ENCODE results near the gene DCAF16. TPM values are rescaled to one million over a fixed set of nuclear protein-coding genes. Genes with fewer than 3 reads are reported as not detected.
A peak's percentile ranks its signal among the peaks of the same experiment; 100 is the strongest.
"Not testable (repeated sequence)": the region's sequence is repeated elsewhere in the genome, so short reads cannot be mapped to it uniquely, and the experiment has no call there.

The DCAF16 gene
- 10 to 100 TPM; 31.5 to 45.1 (median 33.9) TPM for total RNA-seq

DNA sequence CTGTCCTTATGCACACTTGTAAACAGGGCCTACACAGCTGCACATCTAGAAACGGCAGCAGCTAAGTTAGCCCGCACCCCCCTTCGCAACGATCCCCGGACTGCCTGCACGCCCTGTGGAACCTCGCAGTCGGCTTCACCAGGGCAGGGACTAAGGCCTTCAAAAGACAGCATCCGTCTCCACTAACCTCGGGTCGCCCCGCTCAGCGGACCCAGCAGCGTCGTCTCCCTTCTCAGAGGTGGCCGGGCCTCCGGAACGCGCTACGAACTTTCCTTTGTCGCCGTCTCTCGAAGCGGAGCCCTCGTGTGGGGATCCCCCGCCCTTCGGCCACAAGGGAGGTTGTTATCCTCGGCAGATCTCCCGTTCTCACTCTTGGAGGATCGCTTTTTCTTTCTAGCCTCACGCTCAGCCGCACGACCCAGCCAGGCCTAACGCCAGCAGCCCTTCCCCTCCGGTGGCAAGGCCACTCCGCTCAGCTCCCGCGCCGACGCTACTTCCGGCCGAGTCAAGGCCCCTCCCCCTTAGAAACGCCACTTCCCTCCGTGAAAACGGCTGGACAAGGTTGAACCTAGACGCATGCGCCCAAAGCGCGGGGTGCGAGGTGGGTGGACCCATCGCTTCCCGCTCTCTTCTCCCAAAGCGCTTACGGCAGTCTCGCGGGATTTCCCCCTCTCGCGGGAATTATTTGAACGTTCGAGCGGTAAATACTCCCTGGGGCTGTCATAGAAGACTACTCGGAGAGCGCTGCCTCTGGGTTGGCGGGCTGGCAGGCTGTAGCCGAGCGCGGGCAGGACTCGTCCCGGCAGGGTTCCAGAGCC lies at the start of gene DCAF16, which contains the start of gene NCAPG:
Gene DCAF16, minus strand, starts transcription at position 498 of the 818 bp plus-strand sequence. CDS start 6,616 bp downstream, outside the sequence.
Gene NCAPG, plus strand, starts transcription at position 720 of the 818 bp plus-strand sequence. CDS start 99 bp downstream, outside the sequence.
- under 1% methylated on average over 52 of the region's 69 CpGs for WGBS

DNA sequence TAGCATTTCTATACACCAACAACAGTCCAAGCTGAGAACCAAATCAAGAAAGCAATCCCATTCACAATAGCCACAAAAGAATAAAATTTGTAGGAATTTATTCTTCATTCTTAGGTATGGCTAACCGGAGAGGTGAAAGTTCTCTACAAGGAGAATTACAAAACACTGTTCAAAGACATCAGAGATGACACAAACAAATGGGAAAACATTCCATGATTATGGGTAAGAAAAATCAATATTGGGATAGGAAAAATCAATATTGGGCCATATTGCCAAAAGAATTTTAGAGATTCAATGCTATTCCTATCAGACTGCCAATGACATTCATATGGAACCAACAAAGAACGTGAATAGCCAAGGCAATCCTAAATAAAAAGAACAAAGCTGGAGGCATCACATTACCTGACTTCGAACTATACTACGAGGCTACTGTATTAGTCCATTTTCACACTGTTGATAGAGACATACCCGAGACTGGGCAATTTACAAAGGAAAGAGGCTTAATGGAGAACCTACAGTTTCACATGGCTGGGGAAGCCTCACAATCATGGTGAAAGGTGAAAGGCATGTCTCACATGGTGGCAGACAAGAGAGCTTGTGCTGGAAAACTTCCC lies 49.3 kb upstream of the DCAF16 start:
- 92% methylated on average over 5 of the region's 5 CpGs for WGBS
- TF ChIP-seq POLR2AphosphoS5 (IDR thresholded peaks at IDR 0.05) (no peak), POLR2A (IDR thresholded peaks at IDR 0.05) (no peak), EP300 (IDR thresholded peaks at IDR 0.05) (no peak), CTCF (IDR thresholded peaks at IDR 0.05) (no peak)
- Histone ChIP-seq H3K4me1 (no peaks in the 10 kb centered on the region), H3K27ac (no peak overlapping the region), H3K27me3 (no peaks in the 10 kb centered on the region), H3K36me3 (no peaks in the 10 kb centered on the region), H3K4me3 (no peak overlapping the region), H3K9me3 (peaks cover 11% of the 10 kb centered on the region)
- DNase-seq (ENCODE audit: low spot score in 2 of 2): no peak

More for the DNA sequence above, at the start of gene DCAF16, which contains the start of gene NCAPG:
- TF ChIP-seq EP300 (IDR thresholded peaks at IDR 0.05) (no peak), POLR2AphosphoS5 (IDR thresholded peaks at IDR 0.05) (peak in 2 of 3 donors; percentile 82 to 91), POLR2A (IDR thresholded peaks at IDR 0.05) (peak; percentile 76 to 86)
- H3K9me3 ChIP-seq: no peaks in the 10 kb centered on the region
- peaks cover 51% of the 10 kb centered on the region for H3K4me1 ChIP-seq
- peak; percentile 99 to 100 for DNase-seq (ENCODE audit: low spot score in 2 of 2)
- H3K4me3 ChIP-seq: peak within 1 kb of the TSS; percentile 91
- H3K36me3 ChIP-seq: no peaks in the 10 kb centered on the region
- no peaks in the 10 kb centered on the region for H3K27me3 ChIP-seq
- H3K27ac ChIP-seq: peak within 1 kb of the TSS; percentile 94

- 92% methylated on average over 3 of the region's 3 CpGs for WGBS
- H3K36me3 ChIP-seq: no peaks in the 10 kb centered on the region
- no peak for DNase-seq (ENCODE audit: low spot score in 2 of 2)
- no peak overlapping the region for H3K4me3 ChIP-seq
- no peaks in the 10 kb centered on the region for H3K27me3 ChIP-seq
- no peak overlapping the region for H3K27ac ChIP-seq
- no peaks in the 10 kb centered on the region for H3K9me3 ChIP-seq
- H3K4me1 ChIP-seq: no peaks in the 10 kb centered on the region
- no peak for TF ChIP-seq POLR2A (IDR thresholded peaks at IDR 0.05)
- TF ChIP-seq POLR2AphosphoS5 (IDR thresholded peaks at IDR 0.05): no peak
- TF ChIP-seq CTCF (IDR thresholded peaks at IDR 0.05): no peak
- TF ChIP-seq EP300 (IDR thresholded peaks at IDR 0.05): no peak
Measured at GRCh38 chr4:17854036-17854435, 43.5 kb upstream of the DCAF16 start.

GRCh38 chr4:17851959-17852358 lies 41.4 kb upstream of the DCAF16 start:
- Histone ChIP-seq H3K4me1 (no peaks in the 10 kb centered on the region), H3K9me3 (no peaks in the 10 kb centered on the region), H3K36me3 (no peaks in the 10 kb centered on the region), H3K4me3 (no peak overlapping the region), H3K27ac (no peak overlapping the region), H3K27me3 (no peaks in the 10 kb centered on the region)
- TF ChIP-seq POLR2A (IDR thresholded peaks at IDR 0.05) (no peak), POLR2AphosphoS5 (IDR thresholded peaks at IDR 0.05) (no peak), EP300 (IDR thresholded peaks at IDR 0.05) (no peak), CTCF (IDR thresholded peaks at IDR 0.05) (no peak)
- no peak for DNase-seq (ENCODE audit: low spot score in 2 of 2)

DNA sequence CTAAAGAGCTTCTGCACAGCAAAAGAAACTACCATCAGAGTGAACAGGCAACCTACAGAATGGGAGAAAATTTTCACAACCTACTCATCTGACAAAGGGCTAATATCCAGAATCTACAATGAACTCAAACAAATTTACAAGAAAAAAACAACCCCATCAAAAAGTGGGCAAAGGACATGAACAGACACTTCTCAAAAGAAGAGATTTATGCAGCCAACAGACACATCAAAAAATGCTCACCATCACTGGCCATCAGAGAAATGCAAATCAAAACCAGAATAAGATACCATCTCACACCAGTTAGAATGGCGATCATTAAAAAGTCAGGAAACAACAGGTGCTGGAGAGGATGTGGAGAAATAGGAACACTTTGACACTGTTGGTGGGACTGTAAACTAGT lies 39.7 kb upstream of the DCAF16 start:
- H3K4me1 ChIP-seq; H3K27me3 ChIP-seq; H3K4me3 ChIP-seq; DNase-seq (ENCODE audit: low spot score in 2 of 2); H3K9me3 ChIP-seq; H3K27ac ChIP-seq; H3K36me3 ChIP-seq: not testable (repeated sequence)
- WGBS: 75% methylated on average over 1 of the region's 1 CpG

DNA sequence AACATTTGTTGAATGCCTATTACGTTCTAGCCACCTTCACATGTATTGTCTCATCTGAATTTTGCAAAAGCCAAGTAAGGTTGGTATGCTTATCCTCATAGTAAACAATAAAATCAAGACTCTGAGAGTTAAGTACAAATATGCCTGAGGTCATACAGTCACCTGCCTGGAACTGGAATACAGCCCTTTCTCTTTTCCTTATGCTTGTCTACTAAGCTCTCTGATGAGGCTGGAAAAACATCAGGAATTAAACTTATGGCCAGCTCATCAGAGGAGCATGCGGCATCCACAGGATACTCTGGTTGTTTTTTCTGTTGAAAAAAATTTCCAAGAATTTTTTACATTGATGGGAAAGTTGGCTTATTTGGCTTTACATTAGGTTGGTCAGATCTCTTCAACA lies 35.7 kb upstream of the DCAF16 start:
- no peaks in the 10 kb centered on the region for H3K27me3 ChIP-seq
- WGBS: 81% methylated on average over 2 of the region's 2 CpGs
- H3K9me3 ChIP-seq: no peaks in the 10 kb centered on the region
- H3K36me3 ChIP-seq: no peaks in the 10 kb centered on the region
- TF ChIP-seq POLR2AphosphoS5 (IDR thresholded peaks at IDR 0.05) (no peak), CTCF (IDR thresholded peaks at IDR 0.05) (no peak), EP300 (IDR thresholded peaks at IDR 0.05) (no peak), POLR2A (IDR thresholded peaks at IDR 0.05) (no peak)
- H3K4me3 ChIP-seq: no peak overlapping the region
- DNase-seq (ENCODE audit: low spot score in 2 of 2): no peak
- H3K4me1 ChIP-seq: no peaks in the 10 kb centered on the region
- no peak overlapping the region for H3K27ac ChIP-seq

Data from suprapubic skin (tissue), 4 donors.